Measurements from ENCODE around the gene ELMOD3.

DNA sequence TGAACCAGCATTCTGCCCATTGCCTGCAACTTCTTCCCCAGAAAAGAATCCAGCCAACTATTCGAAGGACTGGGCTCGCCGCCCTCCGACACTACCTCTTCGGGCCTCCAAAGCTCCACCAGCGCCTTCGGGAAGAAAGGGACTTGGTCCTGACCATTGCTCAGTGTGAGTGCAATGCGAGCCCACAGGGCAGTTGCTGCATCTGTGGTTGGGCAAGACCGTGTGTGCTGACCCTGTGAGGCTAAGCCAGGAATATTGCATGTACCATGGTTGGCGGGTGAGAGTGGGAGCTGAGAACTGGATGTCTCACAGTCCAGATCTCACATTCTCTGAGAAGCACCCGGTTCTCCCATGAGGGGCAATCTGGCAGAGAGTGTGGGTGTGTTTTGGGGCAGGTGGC lies 16.5 kb downstream of the ELMOD3 start:
- TF ChIP-seq, protein P1, sequence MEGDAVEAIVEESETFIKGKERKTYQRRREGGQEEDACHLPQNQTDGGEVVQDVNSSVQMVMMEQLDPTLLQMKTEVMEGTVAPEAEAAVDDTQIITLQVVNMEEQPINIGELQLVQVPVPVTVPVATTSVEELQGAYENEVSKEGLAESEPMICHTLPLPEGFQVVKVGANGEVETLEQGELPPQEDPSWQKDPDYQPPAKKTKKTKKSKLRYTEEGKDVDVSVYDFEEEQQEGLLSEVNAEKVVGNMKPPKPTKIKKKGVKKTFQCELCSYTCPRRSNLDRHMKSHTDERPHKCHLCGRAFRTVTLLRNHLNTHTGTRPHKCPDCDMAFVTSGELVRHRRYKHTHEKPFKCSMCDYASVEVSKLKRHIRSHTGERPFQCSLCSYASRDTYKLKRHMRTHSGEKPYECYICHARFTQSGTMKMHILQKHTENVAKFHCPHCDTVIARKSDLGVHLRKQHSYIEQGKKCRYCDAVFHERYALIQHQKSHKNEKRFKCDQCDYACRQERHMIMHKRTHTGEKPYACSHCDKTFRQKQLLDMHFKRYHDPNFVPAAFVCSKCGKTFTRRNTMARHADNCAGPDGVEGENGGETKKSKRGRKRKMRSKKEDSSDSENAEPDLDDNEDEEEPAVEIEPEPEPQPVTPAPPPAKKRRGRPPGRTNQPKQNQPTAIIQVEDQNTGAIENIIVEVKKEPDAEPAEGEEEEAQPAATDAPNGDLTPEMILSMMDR (IDR thresholded peaks at IDR 0.05): no peak
- no peak for TF ChIP-seq POLR2A (IDR thresholded peaks at IDR 0.05)
